22Rv1 (cell line): ENCODE data around the gene FARSA.
"Not testable (repeated sequence)": the region's sequence is repeated elsewhere in the genome, so short reads cannot be mapped to it uniquely, and the experiment has no call there.

Experiments used
- H3K27ac ChIP-seq: fragments of 450-650 bp; 2 replicates; pipeline ENCODE4 v1.5.1; 2017
- ZFX ChIP-seq: fragments of 450-650 bp; IDR thresholded peaks from 2 replicates; pipeline ENCODE4 v1.6.1; 2017; ENCODE audit warnings: antibody characterized with exemption, borderline replicate concordance
- TF ChIP-seq, protein P1 (sequence below): fragments of 450-650 bp; IDR thresholded peaks from 2 replicates; pipeline ENCODE4 v1.5.1; 2017; ENCODE audit warnings: mild to moderate bottlenecking

FARSA gene

GRCh38 chr19:12930002-12930645 lies 3.4 kb downstream of the FARSA start:
- no peak for TF ChIP-seq ZFX
- TF ChIP-seq, protein P1, sequence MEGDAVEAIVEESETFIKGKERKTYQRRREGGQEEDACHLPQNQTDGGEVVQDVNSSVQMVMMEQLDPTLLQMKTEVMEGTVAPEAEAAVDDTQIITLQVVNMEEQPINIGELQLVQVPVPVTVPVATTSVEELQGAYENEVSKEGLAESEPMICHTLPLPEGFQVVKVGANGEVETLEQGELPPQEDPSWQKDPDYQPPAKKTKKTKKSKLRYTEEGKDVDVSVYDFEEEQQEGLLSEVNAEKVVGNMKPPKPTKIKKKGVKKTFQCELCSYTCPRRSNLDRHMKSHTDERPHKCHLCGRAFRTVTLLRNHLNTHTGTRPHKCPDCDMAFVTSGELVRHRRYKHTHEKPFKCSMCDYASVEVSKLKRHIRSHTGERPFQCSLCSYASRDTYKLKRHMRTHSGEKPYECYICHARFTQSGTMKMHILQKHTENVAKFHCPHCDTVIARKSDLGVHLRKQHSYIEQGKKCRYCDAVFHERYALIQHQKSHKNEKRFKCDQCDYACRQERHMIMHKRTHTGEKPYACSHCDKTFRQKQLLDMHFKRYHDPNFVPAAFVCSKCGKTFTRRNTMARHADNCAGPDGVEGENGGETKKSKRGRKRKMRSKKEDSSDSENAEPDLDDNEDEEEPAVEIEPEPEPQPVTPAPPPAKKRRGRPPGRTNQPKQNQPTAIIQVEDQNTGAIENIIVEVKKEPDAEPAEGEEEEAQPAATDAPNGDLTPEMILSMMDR, result no peak
- H3K27ac ChIP-seq, result no peak overlapping the region

DNA sequence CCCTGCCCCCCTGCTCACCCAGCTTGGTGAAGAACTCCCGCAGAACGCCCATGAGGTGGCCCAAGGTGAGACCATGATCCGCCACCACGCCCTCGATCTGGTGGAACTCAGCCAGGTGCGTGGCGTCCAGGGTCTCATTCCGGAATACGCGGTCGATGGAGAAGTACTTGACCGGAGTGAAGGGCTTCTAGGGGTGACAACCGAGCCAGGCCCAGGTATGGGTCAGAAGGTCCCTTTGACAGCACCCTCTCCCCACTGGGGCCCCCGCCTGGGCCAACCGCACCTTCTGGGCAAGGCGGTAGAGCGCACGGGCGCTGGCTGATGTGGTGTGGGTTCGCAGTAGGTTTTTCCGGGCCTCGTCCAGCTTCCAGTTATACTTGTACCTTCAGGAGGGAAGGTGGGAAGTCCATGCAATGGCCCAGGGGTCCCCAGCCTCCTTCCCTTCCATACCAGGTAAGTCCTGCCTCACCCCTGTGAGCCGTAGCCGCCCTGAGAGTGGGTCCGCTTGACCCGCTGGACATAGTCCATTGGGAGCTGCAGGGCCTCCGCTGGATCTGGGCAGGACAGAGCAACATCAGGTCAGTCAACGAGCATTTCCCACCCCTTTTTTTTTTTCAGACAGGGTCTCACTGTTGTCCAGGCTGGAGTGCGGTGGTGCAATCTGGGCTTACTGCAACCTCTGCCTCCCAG lies 8.7 kb downstream of the FARSA start:
- no peak overlapping the region for H3K27ac ChIP-seq
- TF ChIP-seq, protein P1, result no peak
- TF ChIP-seq ZFX, result no peak

DNA sequence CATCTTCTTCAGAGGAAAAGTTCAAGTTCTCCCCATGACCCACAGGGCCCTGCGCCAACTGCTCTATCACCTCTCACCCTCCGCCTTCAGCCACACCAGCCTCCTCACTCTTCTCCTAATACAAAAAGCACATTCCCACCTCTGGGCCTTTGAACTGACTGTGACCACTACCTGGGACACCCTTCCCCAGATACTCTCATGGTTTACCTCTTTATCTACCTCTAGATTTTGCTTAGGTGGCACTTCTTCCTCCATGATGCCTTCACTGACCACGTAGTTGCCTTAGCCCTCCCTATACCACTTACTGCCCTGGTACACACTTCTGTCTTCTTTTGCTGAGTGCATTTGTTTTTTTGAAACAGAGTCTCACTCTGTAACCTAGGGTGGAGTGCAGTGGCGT lies 10.6 kb downstream of the FARSA start:
- no peak overlapping the region for H3K27ac ChIP-seq
- TF ChIP-seq ZFX, result no peak
- TF ChIP-seq, protein P1, result no peak

DNA sequence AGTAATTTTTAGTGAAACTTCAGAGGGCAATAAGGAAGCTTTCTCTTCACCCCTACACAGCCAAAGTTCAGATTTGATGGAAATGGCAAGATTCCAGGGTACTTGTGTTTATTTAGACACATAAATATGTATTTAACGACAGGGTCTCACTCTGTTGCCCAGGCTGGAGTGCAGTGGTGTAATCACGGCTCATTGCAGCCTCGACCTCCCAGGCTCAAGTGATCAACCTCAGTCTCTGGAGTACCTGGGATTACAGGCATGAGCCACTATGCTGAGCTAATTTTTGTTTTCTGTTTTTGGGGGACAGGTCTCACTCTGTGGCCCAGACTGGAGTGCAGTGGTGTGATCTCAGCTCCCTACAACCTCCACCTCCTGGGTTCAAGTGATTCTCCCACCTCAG lies 12.5 kb downstream of the FARSA start:
- TF ChIP-seq, protein P1, result no peak
- no peak for TF ChIP-seq ZFX
- H3K27ac ChIP-seq, result peak overlapping the region; percentile 74

DNA sequence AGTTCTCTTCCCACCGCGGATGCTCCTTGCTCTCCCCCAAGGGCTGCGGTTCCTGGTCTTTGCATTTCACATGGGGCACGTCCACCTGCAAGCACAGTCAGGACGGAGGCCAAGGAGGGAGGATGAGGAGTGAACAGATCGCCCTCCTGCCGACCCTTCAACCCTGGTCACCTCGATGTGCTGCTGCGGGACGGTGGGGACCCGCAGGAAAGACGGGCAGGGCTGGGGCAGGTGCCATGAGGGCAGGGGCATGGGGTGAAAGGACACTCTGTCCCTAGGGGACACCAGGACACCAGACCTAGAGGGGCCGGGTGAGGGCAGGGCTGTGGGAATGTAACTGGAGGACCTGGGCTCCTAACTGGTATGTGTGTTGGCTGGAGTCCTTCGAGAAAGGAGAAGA lies 15.3 kb downstream of the FARSA start:
- TF ChIP-seq ZFX, result no peak
- TF ChIP-seq, protein P1, result no peak
- H3K27ac ChIP-seq, result peak overlapping the region; percentile 74; the same call in 1 of the 2 replicates

- not testable (repeated sequence) for H3K27ac ChIP-seq
Observed at GRCh38 chr19:12915860-12916259, 17.7 kb downstream of the FARSA start.

DNA sequence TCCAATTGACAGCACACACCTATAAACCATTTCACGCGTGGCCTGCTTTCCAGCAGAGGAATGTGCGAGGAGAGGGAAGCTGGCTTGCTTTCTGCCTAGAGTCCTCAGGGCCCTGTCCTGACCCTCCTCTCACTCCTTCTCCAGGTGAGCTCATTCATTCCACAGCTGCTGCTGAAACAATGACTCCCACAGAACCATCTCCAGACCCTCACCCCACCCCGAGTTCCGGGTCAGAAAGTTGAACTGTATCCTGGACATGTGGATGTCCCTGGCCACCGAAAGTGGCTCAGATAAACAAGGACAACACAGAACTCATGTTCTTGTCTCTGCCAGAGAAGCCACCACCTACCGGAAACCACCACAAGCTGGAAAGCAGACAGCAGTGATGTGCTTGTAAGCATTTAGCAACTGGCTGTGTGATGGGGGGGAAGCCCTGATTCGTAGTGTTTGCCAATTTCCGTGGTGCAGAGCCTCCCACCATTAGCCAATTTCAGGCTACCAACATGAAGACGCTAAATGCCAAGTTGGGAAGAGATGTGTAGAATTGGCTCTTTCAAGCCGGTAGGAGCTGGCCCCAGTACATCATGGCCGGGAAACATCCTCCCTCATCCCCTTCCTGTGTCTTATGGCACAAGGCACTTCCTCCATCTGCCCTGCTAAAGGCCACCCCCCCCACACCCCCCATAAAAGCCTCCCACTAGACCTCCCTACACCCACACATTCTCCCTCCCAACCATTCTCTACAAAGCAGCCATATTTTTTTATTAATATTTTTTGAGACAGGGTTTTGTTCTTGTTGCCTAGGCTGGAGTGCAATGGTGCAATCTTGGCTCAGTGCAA lies 19.4 kb downstream of the FARSA start:
- peak overlapping the region; percentile 78 for H3K27ac ChIP-seq
- TF ChIP-seq, protein P1, result no peak
- TF ChIP-seq ZFX, result no peak
